SK-N-MC (cell line): ENCODE results near the gene ACAD11.

ENCODE experiments used
- EZH2 ChIP-seq: fragments of 200-600 bp; sonication (generic); IDR thresholded peaks from one replicate; pipeline ENCODE4 v1.6.1; 2017; ENCODE audit warnings: antibody characterized with exemption
- FOXP2 ChIP-seq: optimal IDR thresholded peaks from 2 replicates; pipeline ENCODE3; 2011; ENCODE audit warnings: mild to moderate bottlenecking, moderate library complexity; ENCODE audit not compliant: insufficient read depth; ENCODE audit errors: extremely low read length, control extremely low read depth
- POLR2AphosphoS5 ChIP-seq: IDR thresholded peaks from 2 replicates; pipeline ENCODE4 v1.6.1; 2012; ENCODE audit warnings: mild to moderate bottlenecking, low read depth, low read length, borderline replicate concordance

DNA sequence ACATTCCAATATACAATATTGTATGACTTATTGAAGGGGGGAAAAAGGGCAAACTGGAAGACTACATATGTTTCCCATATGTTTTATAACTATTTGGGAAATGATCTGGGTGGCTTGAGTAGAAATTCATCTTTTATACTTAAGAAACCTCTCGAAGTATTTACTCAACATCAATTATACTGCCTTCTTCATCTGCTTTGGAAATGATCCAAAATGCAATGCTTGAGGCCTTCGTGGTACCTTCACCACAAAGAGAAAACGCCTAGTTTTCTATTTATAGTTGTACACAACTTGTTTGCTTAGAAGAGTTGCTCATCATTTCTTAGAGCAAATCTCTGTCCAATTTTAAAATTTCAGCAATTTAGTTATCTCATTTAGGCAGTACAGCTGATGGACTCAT lies 43.7 kb downstream of the ACAD11 start:
- TF ChIP-seq EZH2 (no peak), POLR2AphosphoS5 (no peak), FOXP2 (no peak)
